Adrenal gland (tissue), 5 donors: ENCODE results near the gene TEKT3.

Source experiments
- POLR2A ChIP-seq, 2 donors: fragments of 450-650 bp; IDR thresholded peaks; one replicate each; pipeline ENCODE4 v1.6.1; 2017; ENCODE audit warnings: antibody characterized with exemption in 2 of 2, mild to moderate bottlenecking in 2 of 2, moderate library complexity in 1 of 2
- TF ChIP-seq, protein P1 (sequence below), 6 experiments: fragments of 450-650 bp in 4 of 6; fragments of 200-600 bp in 2 of 6; sonication (generic) in 1 of 6; IDR thresholded peaks; 1 replicate in 5 of 6; 2 replicates in 1 of 6; pipeline versions ENCODE4 v1.5.1 to v1.8.0; 2016 to 2021; ENCODE audit warnings: antibody characterized with exemption in 6 of 6, mild to moderate bottlenecking in 2 of 6, moderate library complexity in 1 of 6
- donor health status: DM: no; HTN: no; CAD: no.

DNA sequence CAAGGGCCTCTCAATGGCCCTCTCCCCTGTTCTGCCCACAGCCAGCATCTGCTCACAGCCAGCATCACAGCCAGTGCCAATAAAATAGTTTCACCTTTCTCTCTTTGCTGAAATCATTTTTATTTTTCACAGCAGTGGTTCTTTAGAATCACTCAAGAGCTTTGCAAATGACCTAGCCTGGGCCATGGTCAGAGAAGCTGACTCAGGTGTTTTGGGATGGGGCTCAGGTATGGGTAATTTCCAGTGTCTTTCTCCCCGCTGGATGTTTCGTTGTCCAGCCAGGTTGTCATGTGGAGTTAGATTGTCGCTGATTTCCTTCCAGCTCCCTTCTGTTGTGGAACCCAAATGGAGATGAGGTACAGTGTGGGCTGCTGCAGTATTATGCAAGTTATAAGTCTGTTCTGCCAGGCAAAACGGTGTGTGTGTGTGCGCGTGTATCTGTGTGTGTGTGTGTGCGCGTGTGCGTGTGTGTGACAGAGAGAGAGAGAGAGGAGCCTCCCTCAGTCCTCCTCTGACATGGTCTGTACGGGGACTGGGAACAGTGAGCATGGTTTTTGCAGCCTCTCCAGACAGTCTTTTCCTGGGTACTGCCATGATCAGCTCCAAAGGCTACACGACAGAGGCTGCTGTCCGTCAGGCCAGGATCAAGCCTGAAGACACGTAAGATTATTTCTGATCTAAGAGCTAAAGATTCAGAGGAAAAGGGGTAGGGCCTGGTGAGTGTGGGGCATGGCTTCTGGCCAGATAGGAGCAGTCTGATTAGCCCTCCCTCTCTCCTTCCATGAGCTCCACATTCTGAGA lies 74.9 kb downstream of the TEKT3 start:
- TF ChIP-seq, protein P1, sequence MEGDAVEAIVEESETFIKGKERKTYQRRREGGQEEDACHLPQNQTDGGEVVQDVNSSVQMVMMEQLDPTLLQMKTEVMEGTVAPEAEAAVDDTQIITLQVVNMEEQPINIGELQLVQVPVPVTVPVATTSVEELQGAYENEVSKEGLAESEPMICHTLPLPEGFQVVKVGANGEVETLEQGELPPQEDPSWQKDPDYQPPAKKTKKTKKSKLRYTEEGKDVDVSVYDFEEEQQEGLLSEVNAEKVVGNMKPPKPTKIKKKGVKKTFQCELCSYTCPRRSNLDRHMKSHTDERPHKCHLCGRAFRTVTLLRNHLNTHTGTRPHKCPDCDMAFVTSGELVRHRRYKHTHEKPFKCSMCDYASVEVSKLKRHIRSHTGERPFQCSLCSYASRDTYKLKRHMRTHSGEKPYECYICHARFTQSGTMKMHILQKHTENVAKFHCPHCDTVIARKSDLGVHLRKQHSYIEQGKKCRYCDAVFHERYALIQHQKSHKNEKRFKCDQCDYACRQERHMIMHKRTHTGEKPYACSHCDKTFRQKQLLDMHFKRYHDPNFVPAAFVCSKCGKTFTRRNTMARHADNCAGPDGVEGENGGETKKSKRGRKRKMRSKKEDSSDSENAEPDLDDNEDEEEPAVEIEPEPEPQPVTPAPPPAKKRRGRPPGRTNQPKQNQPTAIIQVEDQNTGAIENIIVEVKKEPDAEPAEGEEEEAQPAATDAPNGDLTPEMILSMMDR (IDR thresholded peaks at IDR 0.05), result no peak
- no peak for TF ChIP-seq POLR2A (IDR thresholded peaks at IDR 0.05)
